ENCODE data around the gene GMDS. TPM values are rescaled to one million over a fixed set of nuclear protein-coding genes. Genes with fewer than 3 reads are reported as not detected.

GMDS gene
- total RNA-seq, 1 donor = 23.2 TPM

DNA sequence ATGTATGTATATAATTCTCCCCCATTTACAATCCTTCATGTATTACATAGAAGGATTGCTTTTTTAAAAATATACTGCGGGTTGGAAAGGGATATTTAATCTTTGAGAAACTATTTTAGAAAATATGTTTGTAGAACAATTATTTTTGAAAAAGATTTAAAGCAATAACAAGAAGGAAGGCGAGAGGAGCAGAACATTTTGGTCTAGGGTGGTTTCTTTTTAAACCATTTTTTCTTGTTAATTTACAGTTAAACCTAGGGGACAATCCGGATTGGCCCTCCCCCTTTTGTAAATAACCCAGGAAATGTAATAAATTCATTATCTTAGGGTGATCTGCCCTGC is 632.1 kb downstream of the GMDS start:
- TF ChIP-seq, protein P1, sequence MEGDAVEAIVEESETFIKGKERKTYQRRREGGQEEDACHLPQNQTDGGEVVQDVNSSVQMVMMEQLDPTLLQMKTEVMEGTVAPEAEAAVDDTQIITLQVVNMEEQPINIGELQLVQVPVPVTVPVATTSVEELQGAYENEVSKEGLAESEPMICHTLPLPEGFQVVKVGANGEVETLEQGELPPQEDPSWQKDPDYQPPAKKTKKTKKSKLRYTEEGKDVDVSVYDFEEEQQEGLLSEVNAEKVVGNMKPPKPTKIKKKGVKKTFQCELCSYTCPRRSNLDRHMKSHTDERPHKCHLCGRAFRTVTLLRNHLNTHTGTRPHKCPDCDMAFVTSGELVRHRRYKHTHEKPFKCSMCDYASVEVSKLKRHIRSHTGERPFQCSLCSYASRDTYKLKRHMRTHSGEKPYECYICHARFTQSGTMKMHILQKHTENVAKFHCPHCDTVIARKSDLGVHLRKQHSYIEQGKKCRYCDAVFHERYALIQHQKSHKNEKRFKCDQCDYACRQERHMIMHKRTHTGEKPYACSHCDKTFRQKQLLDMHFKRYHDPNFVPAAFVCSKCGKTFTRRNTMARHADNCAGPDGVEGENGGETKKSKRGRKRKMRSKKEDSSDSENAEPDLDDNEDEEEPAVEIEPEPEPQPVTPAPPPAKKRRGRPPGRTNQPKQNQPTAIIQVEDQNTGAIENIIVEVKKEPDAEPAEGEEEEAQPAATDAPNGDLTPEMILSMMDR (IDR thresholded peaks at IDR 0.05; ENCODE audit: extremely low read depth, low read depth, low read length) = no peak
- Histone ChIP-seq H3K79me2 (ENCODE audit: insufficient read depth, low read length) (peaks cover 79% of the 10 kb centered on the region), H4K20me1 (ENCODE audit: insufficient read depth, low read length) (peaks cover 22% of the 10 kb centered on the region), H2AFZ (ENCODE audit: low read length) (no peak overlapping the region), H3K27me3 (ENCODE audit: insufficient read depth, low read length) (peaks cover 5% of the 10 kb centered on the region), H3K27ac (ENCODE audit: low read depth, low read length) (peak overlapping the region; percentile 96), H3K36me3 (ENCODE audit: insufficient read depth, low read length) (peaks cover 8% of the 10 kb centered on the region), H3K4me3 (ENCODE audit: insufficient read depth, low read length) (peak overlapping the region; percentile 96), H3K9me3 (ENCODE audit: low read depth, low read length) (no peaks in the 10 kb centered on the region), H3K4me1 (ENCODE audit: insufficient read depth, low read length) (peaks cover 36% of the 10 kb centered on the region), H3K4me2 (ENCODE audit: insufficient read depth, low read length) (peak overlapping the region; percentile 90)
- no peak for DNase-seq (ENCODE audit: insufficient read length, low spot score, missing footprints)

DNA sequence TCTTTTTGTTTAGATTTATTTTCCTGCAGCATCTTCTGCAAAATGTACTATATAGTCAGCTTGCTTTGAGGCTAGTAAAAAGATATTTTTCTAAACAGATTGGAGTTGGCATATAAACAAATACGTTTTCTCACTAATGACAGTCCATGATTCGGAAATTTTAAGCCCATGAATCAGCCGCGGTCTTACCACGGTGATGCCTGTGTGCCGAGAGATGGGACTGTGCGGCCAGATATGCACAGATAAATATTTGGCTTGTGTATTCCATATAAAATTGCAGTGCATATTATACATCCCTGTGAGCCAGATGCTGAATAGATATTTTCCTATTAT is 632.5 kb downstream of the GMDS start:
- DNase-seq (ENCODE audit: insufficient read length, low spot score, missing footprints) = peak; percentile 97
- H3K4me1 ChIP-seq (ENCODE audit: insufficient read depth, low read length) = peaks cover 36% of the 10 kb centered on the region
- H3K27me3 ChIP-seq (ENCODE audit: insufficient read depth, low read length) = peaks cover 9% of the 10 kb centered on the region
- H3K9me3 ChIP-seq (ENCODE audit: low read depth, low read length) = no peaks in the 10 kb centered on the region
- H2AFZ ChIP-seq (ENCODE audit: low read length) = no peak overlapping the region
- H3K27ac ChIP-seq (ENCODE audit: low read depth, low read length) = peak overlapping the region; percentile 96
- H3K4me3 ChIP-seq (ENCODE audit: insufficient read depth, low read length) = peak overlapping the region; percentile 96
- peaks cover 8% of the 10 kb centered on the region for H3K36me3 ChIP-seq (ENCODE audit: insufficient read depth, low read length)
- peaks cover 75% of the 10 kb centered on the region for H3K79me2 ChIP-seq (ENCODE audit: insufficient read depth, low read length)
- H3K4me2 ChIP-seq (ENCODE audit: insufficient read depth, low read length) = peak overlapping the region; percentile 90
- peaks cover 22% of the 10 kb centered on the region for H4K20me1 ChIP-seq (ENCODE audit: insufficient read depth, low read length)
- TF ChIP-seq, protein P1 (IDR thresholded peaks at IDR 0.05; ENCODE audit: extremely low read depth, low read depth, low read length) = no peak

DNA sequence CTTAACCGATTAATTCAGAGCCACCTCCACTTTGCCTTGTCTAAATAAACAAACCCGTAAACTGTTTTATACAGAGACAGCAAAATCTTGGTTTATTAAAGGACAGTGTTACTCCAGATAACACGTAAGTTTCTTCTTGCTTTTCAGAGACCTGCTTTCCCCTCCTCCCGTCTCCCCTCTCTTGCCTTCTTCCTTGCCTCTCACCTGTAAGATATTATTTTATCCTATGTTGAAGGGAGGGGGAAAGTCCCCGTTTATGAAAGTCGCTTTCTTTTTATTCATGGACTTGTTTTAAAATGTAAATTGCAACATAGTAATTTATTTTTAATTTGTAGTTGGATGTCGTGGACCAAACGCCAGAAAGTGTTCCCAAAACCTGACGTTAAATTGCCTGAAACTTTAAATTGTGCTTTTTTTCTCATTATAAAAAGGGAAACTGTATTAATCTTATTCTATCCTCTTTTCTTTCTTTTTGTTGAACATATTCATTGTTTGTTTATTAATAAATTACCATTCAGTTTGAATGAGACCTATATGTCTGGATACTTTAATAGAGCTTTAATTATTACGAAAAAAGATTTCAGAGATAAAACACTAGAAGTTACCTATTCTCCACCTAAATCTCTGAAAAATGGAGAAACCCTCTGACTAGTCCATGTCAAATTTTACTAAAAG is 633.0 kb downstream of the GMDS start:
- Histone ChIP-seq H3K36me3 (ENCODE audit: insufficient read depth, low read length) (peaks cover 8% of the 10 kb centered on the region), H4K20me1 (ENCODE audit: insufficient read depth, low read length) (peaks cover 22% of the 10 kb centered on the region), H3K4me1 (ENCODE audit: insufficient read depth, low read length) (peaks cover 35% of the 10 kb centered on the region), H3K4me3 (ENCODE audit: insufficient read depth, low read length) (peak overlapping the region; percentile 96), H3K9me3 (ENCODE audit: low read depth, low read length) (no peaks in the 10 kb centered on the region), H3K79me2 (ENCODE audit: insufficient read depth, low read length) (peaks cover 70% of the 10 kb centered on the region), H3K27me3 (ENCODE audit: insufficient read depth, low read length) (peaks cover 14% of the 10 kb centered on the region), H3K4me2 (ENCODE audit: insufficient read depth, low read length) (peak overlapping the region; percentile 90), H2AFZ (ENCODE audit: low read length) (no peak overlapping the region), H3K27ac (ENCODE audit: low read depth, low read length) (peak overlapping the region; percentile 96)
- peak; percentile 74 for DNase-seq (ENCODE audit: insufficient read length, low spot score, missing footprints)
- TF ChIP-seq, protein P1 (IDR thresholded peaks at IDR 0.05; ENCODE audit: extremely low read depth, low read depth, low read length) = no peak

DNA sequence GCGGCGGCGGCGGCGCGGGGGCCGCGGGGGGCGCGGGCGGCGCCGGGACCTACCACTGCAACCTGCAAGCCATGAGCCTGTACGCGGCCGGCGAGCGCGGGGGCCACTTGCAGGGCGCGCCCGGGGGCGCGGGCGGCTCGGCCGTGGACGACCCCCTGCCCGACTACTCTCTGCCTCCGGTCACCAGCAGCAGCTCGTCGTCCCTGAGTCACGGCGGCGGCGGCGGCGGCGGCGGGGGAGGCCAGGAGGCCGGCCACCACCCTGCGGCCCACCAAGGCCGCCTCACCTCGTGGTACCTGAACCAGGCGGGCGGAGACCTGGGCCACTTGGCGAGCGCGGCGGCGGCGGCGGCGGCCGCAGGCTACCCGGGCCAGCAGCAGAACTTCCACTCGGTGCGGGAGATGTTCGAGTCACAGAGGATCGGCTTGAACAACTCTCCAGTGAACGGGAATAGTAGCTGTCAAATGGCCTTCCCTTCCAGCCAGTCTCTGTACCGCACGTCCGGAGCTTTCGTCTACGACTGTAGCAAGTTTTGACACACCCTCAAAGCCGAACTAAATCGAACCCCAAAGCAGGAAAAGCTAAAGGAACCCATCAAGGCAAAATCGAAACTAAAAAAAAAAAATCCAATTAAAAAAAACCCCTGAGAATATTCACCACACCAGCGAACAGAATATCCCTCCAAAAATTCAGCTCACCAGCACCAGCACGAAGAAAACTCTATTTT is 633.7 kb downstream of the GMDS start:
- no peak overlapping the region for H2AFZ ChIP-seq (ENCODE audit: low read length)
- peak; percentile 91 for DNase-seq (ENCODE audit: insufficient read length, low spot score, missing footprints)
- peaks cover 8% of the 10 kb centered on the region for H3K36me3 ChIP-seq (ENCODE audit: insufficient read depth, low read length)
- H4K20me1 ChIP-seq (ENCODE audit: insufficient read depth, low read length) = peaks cover 22% of the 10 kb centered on the region
- TF ChIP-seq, protein P1 (IDR thresholded peaks at IDR 0.05; ENCODE audit: extremely low read depth, low read depth, low read length) = no peak
- no peaks in the 10 kb centered on the region for H3K9me3 ChIP-seq (ENCODE audit: low read depth, low read length)
- H3K4me1 ChIP-seq (ENCODE audit: insufficient read depth, low read length) = peaks cover 28% of the 10 kb centered on the region
- H3K4me3 ChIP-seq (ENCODE audit: insufficient read depth, low read length) = peak overlapping the region; percentile 96
- peak overlapping the region; percentile 96 for H3K27ac ChIP-seq (ENCODE audit: low read depth, low read length)
- peaks cover 21% of the 10 kb centered on the region for H3K27me3 ChIP-seq (ENCODE audit: insufficient read depth, low read length)
- H3K79me2 ChIP-seq (ENCODE audit: insufficient read depth, low read length) = peaks cover 63% of the 10 kb centered on the region
- H3K4me2 ChIP-seq (ENCODE audit: insufficient read depth, low read length) = peak overlapping the region; percentile 90
